Heart right ventricle (tissue), 16 donors: ENCODE data around the gene HTT. TPM values are rescaled to one million over a fixed set of nuclear protein-coding genes. Genes with fewer than 3 reads are reported as not detected.

ENCODE experiments used
- ATAC-seq, 8 donors: fragments of 200-7000 bp; cut with Tn5 transposase; one replicate each; pipeline ENCODE4 v1.9.1; 2020; ENCODE audit warnings: mild to moderate bottlenecking in 8 of 8, moderate library complexity in 8 of 8, moderate number of reproducible peaks in 1 of 8
- DNase-seq, 2 donors: peaks; one replicate each; pipeline ENCODE4 v3.0.0-alpha.2; 2020
- H3K27ac ChIP-seq, 10 donors: fragments of 200-600 bp; sonication (generic) in 2 of 10; one replicate each; pipeline versions ENCODE4 v1.5.0 to v1.8.0; 2020 to 2022; ENCODE audit warnings: mild to moderate bottlenecking in 3 of 10
- H3K27me3 ChIP-seq, 7 donors: fragments of 200-600 bp; one replicate each; pipeline ENCODE4 v1.8.0; 2021 to 2022; ENCODE audit warnings: mild to moderate bottlenecking in 2 of 7
- H3K36me3 ChIP-seq, 9 donors: fragments of 200-600 bp; sonication (generic) in 1 of 9; one replicate each; pipeline versions ENCODE4 v1.5.0 to v1.8.0; 2020 to 2022; ENCODE audit warnings: mild to moderate bottlenecking in 2 of 9
- H3K4me1 ChIP-seq, 9 donors: fragments of 200-600 bp; sonication (generic) in 1 of 9; one replicate each; pipeline versions ENCODE4 v1.5.0 to v1.8.0; 2020 to 2022; ENCODE audit warnings: mild to moderate bottlenecking in 4 of 9
- H3K4me3 ChIP-seq, 10 donors: fragments of 200-600 bp; sonication (generic) in 2 of 10; one replicate each; pipeline versions ENCODE4 v1.5.0 to v1.8.0; 2020 to 2022; ENCODE audit warnings: mild to moderate bottlenecking in 7 of 10, moderate library complexity in 2 of 10
- H3K9me3 ChIP-seq, 11 donors: fragments of 200-600 bp in 10 of 11; sonication (generic) in 2 of 11; one replicate each; pipeline versions ENCODE4 v1.5.0 to v1.8.0; 2013 to 2022; ENCODE audit warnings: mild to moderate bottlenecking in 2 of 11, control low read depth in 1 of 11, moderate library complexity in 1 of 11
- CTCF ChIP-seq, 9 donors: fragments of 200-600 bp; sonication (generic) in 2 of 9; IDR thresholded peaks; one replicate each; pipeline versions ENCODE4 v1.5.0 to v1.8.0; 2021 to 2022; ENCODE audit warnings: antibody characterized with exemption in 9 of 9, mild to moderate bottlenecking in 5 of 9, moderate library complexity in 1 of 9
- WGBS, 2 donors: extraction: QIAGEN DNeasy Blood & Tissue Kit; methylation state at CpG; one replicate each; pipeline ENCODE4 v1.1.7; 2013; ENCODE audit warnings: inconsistent platforms in 1 of 2; 5-methylcytosine and 5-hydroxymethylcytosine counted together
- intact Hi-C, 10 donors: fragments of 100-400 bp; cut with DNase I; formaldehyde crosslinking; loops; one replicate each; pipeline versions ENCODE4 v1.11.1 to v1.14.2; 2022
- polyA plus RNA-seq, 2 donors: library from polyadenylated mRNA; stranded (reverse); fragments of 200-250 nt; gene quantifications; one replicate each; pipeline ENCODE4 v1.2.3, GENCODE V29; 2013
- total RNA-seq, 10 donors: library from RNA; stranded (reverse); fragmentation: NEBNext Ultra II Directional in 3 of 10; extraction: Animal tissue kit (Norgen Biotek cat#: 25700) in 3 of 10; gene quantifications; one replicate each; pipeline versions ENCODE4 v1.2.1 to v1.2.4, GENCODE V29; 2021 to 2023
- donor health status: Arrhythmogenic right ventricular cardiomyopathy.
- donor health status: ischemic (EF 13 %, LVEDD 7.1; RV severe dilation, severe dysfunction).
- donor health status: healthy with polysubstance abuse.
- donor health status: DM: no; HTN: yes; CAD: no.
- donor health status: DM: no; HTN: no; CAD: no.
- donor health status: ischemic (EF 25% LVEDD 6.9; RV normal size, moderate dysfunction).
- donor health status: ischemic (EF 25% LVEDD 5.7; RV mildly dilated, moderate dysfunction).
- donor health status: healthy.
- donor health status: DM: yes; HTN: yes; CAD: no.
- donor health status: Ischemic cardiomyopathy.
- donor health status: ischemic (EF 35%, LVEDD 5.7; RV mildly dilated, moderate dysfunction).
- donor health status: nonischemic (EF 11% LVEDD 7.7; RV severe dilation, severe dysfunction).
- donor health status: DM: yes; HTN: yes; CAD: no.
- donor health status: PGD.
- donor health status: ischemic (EF 29% LVEDD 5.4; RV normal size, mild dysfunction).
- donor health status: nonischemic (EF 23%, LVEDD 6.1; RV moderate dilation, normal function).

Gene HTT
- total and polyA plus RNA-seq, 12 donors = 6.3 to 34.0 (median 24.1) TPM

GRCh38 chr4:3030566-3031356, 43.7 kb upstream of the HTT start:
- peaks cover 0 to 13% (median 0%) of the 10 kb centered on the region in 9 donors for H3K36me3 ChIP-seq
- intact Hi-C loops = loop anchor here in 2 of 10 donors (10.0 kb wide), 2 partner anchors 66 to 276 kb away; partner anchors contain the start of genes GRK4 (in 1 of the 2), NOP14 (in 1 of the 2) and TNIP2 (in 1 of the 2)
- DNase-seq = no peak
- H3K9me3 ChIP-seq = no peaks in the 10 kb centered on the region
- 77 to 79% methylated on average over 18 of the region's 18 CpGs for WGBS, 2 donors
- H3K27ac ChIP-seq = no peak overlapping the region
- peak in 1 of 8 donors; percentile 19 for ATAC-seq
- no peak overlapping the region for H3K4me3 ChIP-seq
- no peak for TF ChIP-seq CTCF (IDR thresholded peaks at IDR 0.05)
- no peaks in the 10 kb centered on the region for H3K4me1 ChIP-seq
- no peaks in the 10 kb centered on the region for H3K27me3 ChIP-seq

- 52 to 56% methylated on average over 12 of the region's 12 CpGs for WGBS, 2 donors
- no peaks in the 10 kb centered on the region for H3K4me1 ChIP-seq
- no peak overlapping the region for H3K27ac ChIP-seq
- no peaks in the 10 kb centered on the region for H3K9me3 ChIP-seq
- no peak overlapping the region for H3K4me3 ChIP-seq
- H3K36me3 ChIP-seq = peaks cover 0 to 13% (median 0%) of the 10 kb centered on the region in 9 donors
- TF ChIP-seq CTCF (IDR thresholded peaks at IDR 0.05) = no peak
- H3K27me3 ChIP-seq = no peaks in the 10 kb centered on the region
- peak in 1 of 2 donors; percentile 30 for DNase-seq
- ATAC-seq = peak in 3 of 8 donors; percentile 21 to 35 (median 28)
- intact Hi-C loops = loop anchor here in 2 of 10 donors (10.0 kb wide), 2 partner anchors 67 to 277 kb away; partner anchors contain the start of genes GRK4 (in 1 of the 2), NOP14 (in 1 of the 2) and TNIP2 (in 1 of the 2)
Measured at GRCh38 chr4:3031357-3032082, 43.0 kb upstream of the HTT start.

- no peak overlapping the region for H3K4me3 ChIP-seq
- TF ChIP-seq CTCF (IDR thresholded peaks at IDR 0.05) = no peak
- no peak overlapping the region for H3K27ac ChIP-seq
- H3K27me3 ChIP-seq = no peaks in the 10 kb centered on the region
- WGBS, 2 donors = 90 to 96% methylated on average over 8 of the region's 8 CpGs
- H3K9me3 ChIP-seq = no peaks in the 10 kb centered on the region
- H3K36me3 ChIP-seq = peaks cover 0 to 6% (median 0%) of the 10 kb centered on the region in 9 donors
- H3K4me1 ChIP-seq = peaks cover 0 to 18% (median 11%) of the 10 kb centered on the region in 9 donors
- intact Hi-C loops = loop anchor here in 2 of 10 donors (10.0 kb wide), 2 partner anchors 69 to 279 kb away; partner anchors contain the start of genes GRK4 (in 1 of the 2), NOP14 (in 1 of the 2) and TNIP2 (in 1 of the 2)
- ATAC-seq = no peak
- DNase-seq = no peak
Measured at GRCh38 chr4:3034231-3034630, 40.2 kb upstream of the HTT start.

GRCh38 chr4:3035249-3035648, 39.2 kb upstream of the HTT start:
- H3K4me1 ChIP-seq = peaks cover 0 to 18% (median 11%) of the 10 kb centered on the region in 9 donors
- intact Hi-C loops = loop anchor here in 2 of 10 donors (5.0 to 10.0 kb wide), 3 partner anchors 68 to 280 kb away; partner anchors contain the start of genes GRK4 (in 1 of the 2), NOP14 (in 1 of the 2) and TNIP2 (in 1 of the 2)
- no peak overlapping the region for H3K27ac ChIP-seq
- no peak for ATAC-seq
- H3K9me3 ChIP-seq = no peaks in the 10 kb centered on the region
- H3K36me3 ChIP-seq = no peaks in the 10 kb centered on the region
- no peak overlapping the region for H3K4me3 ChIP-seq
- 94% methylated on average over 8 of the region's 8 CpGs for WGBS, 2 donors
- H3K27me3 ChIP-seq = no peaks in the 10 kb centered on the region
- no peak for DNase-seq
- no peak for TF ChIP-seq CTCF (IDR thresholded peaks at IDR 0.05)
